Adrenal gland (tissue), 12 donors: ENCODE data around the gene LRRC71. TPM values are rescaled to one million over a fixed set of nuclear protein-coding genes. Genes with fewer than 3 reads are reported as not detected.

ENCODE experiments used
- DNase-seq, 7 donors: peaks; one replicate each; pipeline ENCODE4 v3.0.0-alpha.2; 2019 to 2020
- H3K27ac ChIP-seq, 5 donors: fragments of 200-600 bp; sonication (generic) in 4 of 5; 1 replicate in 3 of 5; 2 replicates in 2 of 5; pipeline versions ENCODE4 v1.5.1 to v1.8.0; 2016 to 2020; ENCODE audit warnings: mild to moderate bottlenecking in 1 of 5
- H3K27me3 ChIP-seq: fragments of 200-600 bp; 2 replicates; pipeline ENCODE4 v1.8.0; 2021
- H3K36me3 ChIP-seq, 2 donors: fragments of 200-600 bp; replicated peaks in 1 of 2; 1 replicate in 1 of 2; 2 replicates in 1 of 2; pipeline versions ENCODE4 v1.5.1 to v1.8.0; 2018 to 2022
- H3K4me1 ChIP-seq, 2 donors: fragments of 200-600 bp; replicated peaks in 1 of 2; 1 replicate in 1 of 2; 2 replicates in 1 of 2; pipeline versions ENCODE4 v1.5.1 to v1.8.0; 2018 to 2021
- H3K4me3 ChIP-seq, 4 donors: fragments of 200-600 bp; sonication (generic) in 3 of 4; one replicate each; pipeline ENCODE4 v1.5.1; 2016 to 2018
- H3K9me3 ChIP-seq, 3 donors: fragments of 200-600 bp; sonication (generic) in 1 of 3; replicated peaks in 1 of 3; 1 replicate in 2 of 3; 2 replicates in 1 of 3; pipeline versions ENCODE4 v1.5.1 to v1.8.0; 2016 to 2021
- POLR2A ChIP-seq, 2 donors: fragments of 450-650 bp; IDR thresholded peaks; one replicate each; pipeline ENCODE4 v1.6.1; 2017; ENCODE audit warnings: antibody characterized with exemption in 2 of 2, mild to moderate bottlenecking in 2 of 2, moderate library complexity in 1 of 2
- WGBS, 4 donors: extraction: QIAGEN DNeasy Blood & Tissue Kit in 2 of 4; methylation state at CpG; one replicate each; pipeline versions ENCODE4 v1.1.5 to v1.1.7; 2013 to 2017; 5-methylcytosine and 5-hydroxymethylcytosine counted together
- intact Hi-C, 2 donors: fragments of 100-400 bp; cut with DNase I; formaldehyde crosslinking; loops; one replicate each; pipeline versions ENCODE4 v1.14.1 to v1.15.0; 2022 to 2023
- polyA plus RNA-seq, 3 donors: library from polyadenylated mRNA; stranded (reverse); fragments of 200-250 nt in 2 of 3; fragments of 350-450 nt in 1 of 3; fragmentation: Illumina TruSeq in 1 of 3; extraction: RNeasy Lipid Tissue Mini Kit (QIAGEN cat#74804) in 1 of 3; gene quantifications; one replicate each; pipeline ENCODE4 v1.2.3, GENCODE V29; 2013 to 2014
- total RNA-seq, 9 donors: library from RNA; depleted of rRNA in 4 of 9; stranded (reverse); fragments of >200 nt in 4 of 9; fragments of 120-200 nt in 1 of 9; fragmentation: NEBNext Ultra II Directional in 1 of 9; extraction: Animal tissue kit (Norgen Biotek cat#: 25700) in 1 of 9; gene quantifications; one replicate each; pipeline versions ENCODE4 v1.1.0 to v1.2.4, GENCODE V29; 2013 to 2023
- TF ChIP-seq, protein P1 (sequence below), 6 experiments: fragments of 450-650 bp in 4 of 6; fragments of 200-600 bp in 2 of 6; sonication (generic) in 1 of 6; IDR thresholded peaks; 1 replicate in 5 of 6; 2 replicates in 1 of 6; pipeline versions ENCODE4 v1.5.1 to v1.8.0; 2016 to 2021; ENCODE audit warnings: antibody characterized with exemption in 6 of 6, mild to moderate bottlenecking in 2 of 6, moderate library complexity in 1 of 6
- donor health status: healthy with polysubstance abuse.
- donor health status: Bipolar disorder and iron deficiency.
- donor health status: DM: yes; HTN: yes; CAD: no.
- donor health status: DM: no; HTN: no; CAD: no.
- donor health status: DM: no; HTN: no; CAD: no.
- donor health status: DM: yes; HTN: yes; CAD: no.

LRRC71 gene
- total and polyA plus RNA-seq, 12 donors, result 0.11 to 4.6 (median 0.27) TPM; not detected in 4

DNA sequence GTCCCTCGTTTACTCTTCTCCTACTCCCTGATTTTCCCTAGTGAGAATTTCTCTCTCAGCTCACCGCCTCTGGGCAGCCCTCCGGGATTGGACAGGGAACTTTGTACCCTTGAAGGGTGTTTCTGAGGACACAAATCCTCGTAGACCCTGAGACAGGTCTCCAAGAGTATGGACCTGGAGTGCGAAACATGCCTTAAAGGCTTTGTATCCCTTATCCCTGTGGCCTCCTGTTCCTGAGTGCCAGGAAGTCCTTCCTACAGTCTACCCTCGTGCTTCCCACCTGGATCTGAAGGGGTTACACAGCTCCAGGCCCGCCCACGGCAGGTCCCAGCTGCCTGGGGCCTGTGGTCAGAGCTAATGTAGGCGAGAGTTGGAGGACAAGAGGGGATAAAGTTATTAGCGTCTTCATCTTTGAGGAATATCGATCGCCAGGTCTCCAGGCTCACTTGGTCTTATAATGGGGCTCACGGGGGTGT is 34.5 kb upstream of the LRRC71 start:
- no peak overlapping the region for H3K4me3 ChIP-seq
- H3K36me3 ChIP-seq, result no peaks in the 10 kb centered on the region
- H3K4me1 ChIP-seq, result peaks cover 0 to 3% of the 10 kb centered on the region in 2 donors
- DNase-seq, result no peak
- TF ChIP-seq, protein P1, sequence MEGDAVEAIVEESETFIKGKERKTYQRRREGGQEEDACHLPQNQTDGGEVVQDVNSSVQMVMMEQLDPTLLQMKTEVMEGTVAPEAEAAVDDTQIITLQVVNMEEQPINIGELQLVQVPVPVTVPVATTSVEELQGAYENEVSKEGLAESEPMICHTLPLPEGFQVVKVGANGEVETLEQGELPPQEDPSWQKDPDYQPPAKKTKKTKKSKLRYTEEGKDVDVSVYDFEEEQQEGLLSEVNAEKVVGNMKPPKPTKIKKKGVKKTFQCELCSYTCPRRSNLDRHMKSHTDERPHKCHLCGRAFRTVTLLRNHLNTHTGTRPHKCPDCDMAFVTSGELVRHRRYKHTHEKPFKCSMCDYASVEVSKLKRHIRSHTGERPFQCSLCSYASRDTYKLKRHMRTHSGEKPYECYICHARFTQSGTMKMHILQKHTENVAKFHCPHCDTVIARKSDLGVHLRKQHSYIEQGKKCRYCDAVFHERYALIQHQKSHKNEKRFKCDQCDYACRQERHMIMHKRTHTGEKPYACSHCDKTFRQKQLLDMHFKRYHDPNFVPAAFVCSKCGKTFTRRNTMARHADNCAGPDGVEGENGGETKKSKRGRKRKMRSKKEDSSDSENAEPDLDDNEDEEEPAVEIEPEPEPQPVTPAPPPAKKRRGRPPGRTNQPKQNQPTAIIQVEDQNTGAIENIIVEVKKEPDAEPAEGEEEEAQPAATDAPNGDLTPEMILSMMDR (IDR thresholded peaks at IDR 0.05), result no peak
- no peak for TF ChIP-seq POLR2A (IDR thresholded peaks at IDR 0.05)
- no peak overlapping the region for H3K27ac ChIP-seq
- H3K27me3 ChIP-seq, result no peaks in the 10 kb centered on the region
- intact Hi-C loops, result loop anchor here in 1 of 2 donors (5.0 kb wide), 1 partner anchor 44 kb away; no protein-coding TSS in a partner anchor
- no peaks in the 10 kb centered on the region for H3K9me3 ChIP-seq
- WGBS, 4 donors, result 61 to 69% (median 67%) methylated on average over 13 of the region's 13 CpGs

DNA sequence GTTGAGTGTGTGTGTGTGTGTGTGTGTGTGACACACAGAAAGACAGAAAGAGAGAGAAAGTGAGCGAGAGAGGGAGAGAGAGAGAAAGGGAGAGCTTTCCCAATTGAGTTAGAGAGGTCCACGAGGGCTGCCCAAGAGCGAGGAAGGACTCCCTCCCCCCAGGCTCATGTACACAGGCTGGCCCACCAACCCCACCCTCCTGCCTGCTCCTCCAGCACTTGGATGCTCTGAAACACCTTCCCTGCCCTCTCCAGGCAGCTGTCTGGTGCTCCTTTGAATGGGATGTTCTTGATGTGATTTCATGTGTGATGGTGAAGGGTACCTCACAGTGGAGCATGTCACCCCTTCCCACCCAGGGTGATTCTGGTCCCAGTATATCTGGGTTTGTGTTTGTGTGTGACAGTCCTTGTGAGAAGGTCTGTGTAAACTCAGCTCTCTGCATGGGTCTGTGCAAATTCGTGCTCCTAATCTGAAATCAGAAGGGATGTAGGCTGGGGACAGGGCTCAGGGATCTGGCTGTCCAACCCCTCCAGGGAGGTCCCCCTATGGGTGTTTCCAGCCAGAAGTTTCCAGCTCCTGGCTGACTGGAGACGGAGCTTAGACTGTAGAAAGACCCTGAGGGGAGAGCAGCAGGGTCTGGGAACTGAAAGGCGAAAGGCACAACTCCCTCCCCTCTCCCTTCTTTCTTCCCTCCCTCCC is 33.7 kb upstream of the LRRC71 start:
- H3K4me1 ChIP-seq, result peaks cover 0 to 3% of the 10 kb centered on the region in 2 donors
- no peak overlapping the region for H3K27ac ChIP-seq
- H3K4me3 ChIP-seq, result no peak overlapping the region
- H3K9me3 ChIP-seq, result no peaks in the 10 kb centered on the region
- WGBS, 4 donors, result 36 to 54% (median 42%) methylated on average over 5 to 6 of the region's 6 CpGs
- intact Hi-C loops, result loop anchor here in 1 of 2 donors (5.0 kb wide), 1 partner anchor 44 kb away; no protein-coding TSS in a partner anchor
- H3K27me3 ChIP-seq, result no peaks in the 10 kb centered on the region
- no peak for DNase-seq
- no peaks in the 10 kb centered on the region for H3K36me3 ChIP-seq
- no peak for TF ChIP-seq POLR2A (IDR thresholded peaks at IDR 0.05)
- TF ChIP-seq, protein P1 (IDR thresholded peaks at IDR 0.05), result no peak

DNA sequence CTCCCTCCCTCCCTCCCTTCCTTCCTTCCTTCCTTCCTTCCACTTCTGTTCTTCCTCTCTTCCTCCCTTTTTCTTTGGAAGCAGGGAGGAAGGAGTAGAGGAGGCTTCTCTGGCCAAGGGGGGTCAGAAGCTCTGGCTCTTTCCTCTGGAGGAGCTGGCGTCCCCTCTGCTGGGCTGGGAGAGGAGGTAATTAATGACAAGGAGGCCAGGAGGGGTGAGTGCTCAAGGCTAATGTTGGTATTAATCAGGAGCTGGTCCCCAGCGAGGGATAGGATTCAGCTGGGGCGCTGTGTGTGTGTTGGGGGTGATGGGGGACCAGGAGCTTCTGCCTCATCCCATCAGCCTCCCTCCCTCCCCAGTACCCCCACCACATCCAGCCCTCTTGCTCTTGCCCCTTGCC is 33.1 kb upstream of the LRRC71 start:
- Histone ChIP-seq H3K27me3 (no peaks in the 10 kb centered on the region), H3K9me3 (no peaks in the 10 kb centered on the region), H3K27ac (no peak overlapping the region), H3K36me3 (no peaks in the 10 kb centered on the region), H3K4me3 (no peak overlapping the region), H3K4me1 (peaks cover 0 to 6% of the 10 kb centered on the region in 2 donors)
- no peak for DNase-seq
- WGBS, 4 donors, result 5 to 40% (median 22%) methylated on average over 2 to 3 of the region's 3 CpGs
- intact Hi-C loops, result loop anchor here in 1 of 2 donors (5.0 kb wide), 1 partner anchor 45 kb away; no protein-coding TSS in a partner anchor
- TF ChIP-seq, protein P1 (IDR thresholded peaks at IDR 0.05), result no peak
- TF ChIP-seq POLR2A (IDR thresholded peaks at IDR 0.05), result no peak

DNA sequence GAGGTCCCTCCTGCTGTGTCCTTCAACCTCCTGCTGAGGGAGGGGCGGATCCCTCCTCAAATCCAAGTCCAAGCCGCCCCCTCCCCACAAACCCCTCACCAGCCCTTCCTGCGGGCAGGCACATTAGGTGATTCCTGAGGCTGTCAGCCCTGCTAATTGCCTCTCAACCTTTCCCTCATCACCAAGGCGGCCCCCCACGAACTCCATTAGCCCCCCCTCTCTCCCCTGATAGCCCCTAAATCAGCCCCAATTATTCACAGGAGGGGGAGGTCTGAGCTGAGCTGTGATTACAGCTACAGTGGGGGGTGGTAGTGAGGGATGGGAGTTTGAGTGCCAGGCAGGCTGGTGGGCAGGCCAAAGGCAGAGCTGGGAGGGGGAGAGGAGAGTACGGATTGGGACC is 32.7 kb upstream of the LRRC71 start:
- Histone ChIP-seq H3K4me3 (no peak overlapping the region), H3K9me3 (no peaks in the 10 kb centered on the region), H3K27me3 (no peaks in the 10 kb centered on the region), H3K4me1 (peaks cover 0 to 9% of the 10 kb centered on the region in 2 donors), H3K27ac (no peak overlapping the region), H3K36me3 (no peaks in the 10 kb centered on the region)
- WGBS, 4 donors, result 30 to 42% (median 41%) methylated on average over 5 to 6 of the region's 6 CpGs
- DNase-seq, result no peak
- TF ChIP-seq POLR2A (IDR thresholded peaks at IDR 0.05), result no peak
- TF ChIP-seq, protein P1 (IDR thresholded peaks at IDR 0.05), result no peak
- intact Hi-C loops, result loop anchor here in 1 of 2 donors (5.0 kb wide), 1 partner anchor 45 kb away; no protein-coding TSS in a partner anchor
